Measurements from ENCODE around the gene GNG3. TPM values are rescaled to one million over a fixed set of nuclear protein-coding genes. Genes with fewer than 3 reads are reported as not detected.

Gene GNG3
- total and polyA plus RNA-seq, 2 of the 4 experiments (the other 2 are of a cell fraction), result not detected

DNA sequence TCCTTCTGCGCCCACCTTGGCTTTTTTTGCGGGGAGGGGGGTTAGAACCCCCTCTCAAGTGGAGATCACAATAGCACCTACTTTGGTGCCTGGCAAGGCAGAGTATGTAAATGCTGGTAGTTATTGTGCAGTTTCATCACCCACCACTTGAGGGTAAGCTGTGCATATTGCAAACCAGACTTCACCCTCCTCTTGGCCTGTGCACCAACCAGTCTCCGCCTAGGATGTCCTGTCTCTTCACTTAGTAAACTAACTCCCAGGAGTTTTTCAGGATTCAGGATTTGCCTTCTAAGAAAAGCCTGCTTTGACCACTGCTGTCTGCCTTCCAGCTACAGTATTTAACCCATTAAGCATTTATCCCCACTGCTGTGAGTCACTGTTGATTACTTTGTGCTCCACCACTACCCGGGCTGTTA lies 26.6 kb upstream of the GNG3 start:
- BruUV-seq (replicated peaks), result no TSS peak
- Histone ChIP-seq H2AK9ac (replicated peaks; ENCODE audit: low read depth, low read length, poor library complexity) (peak overlapping the region; percentile 92), H2BK20ac (ENCODE audit: low read depth, low read length) (0 out of 2 replicates have a peak overlapping the region, but pooled peaks have one; percentile 26), H3K36me3 (ENCODE audit: control insufficient read depth, insufficient read depth, low read length) (peaks cover 15% of the 10 kb centered on the region), H3K4me3 (ENCODE audit: insufficient read depth, low read depth, low read length) (no peak overlapping the region), H3K27me3 (ENCODE audit: control insufficient read depth, insufficient read depth, low read length) (no peaks in the 10 kb centered on the region), H3K4me2 (ENCODE audit: low read depth, low read length) (no peak overlapping the region), H4K8ac (ENCODE audit: low read depth in 2 of 2, low read length in 2 of 2) (peak overlapping the region in 1 of 2 experiments; percentile 54; a peak in 2 of 4 replicates), H3K23ac (ENCODE audit: low read depth, low read length) (no peak overlapping the region), H3K27ac (ENCODE audit: insufficient read depth, low read length) (peak overlapping the region; percentile 12; the same call in 1 of the 2 replicates), H3K9me3 (ENCODE audit: control insufficient read depth, insufficient read depth, low read length) (no peaks in the 10 kb centered on the region), H3K18ac (ENCODE audit: low read depth, low read length) (no peak overlapping the region), H2BK15ac (ENCODE audit: low read depth, low read length) (no peak overlapping the region), H3K4me1 (ENCODE audit: control insufficient read depth, insufficient read depth, low read length) (peaks cover 8% of the 10 kb centered on the region), H2AK5ac (ENCODE audit: low read depth, low read length) (no peak overlapping the region), H2BK5ac (ENCODE audit: low read depth, low read length, poor library complexity, severe bottlenecking) (peak overlapping the region; percentile 40), H3K4ac (ENCODE audit: low read depth, low read length) (peak overlapping the region; percentile 31; the same call in 1 of the 2 replicates), H3K79me1 (ENCODE audit: low read depth in 1 of 2, low read length in 2 of 2) (peaks cover 5 to 23% of the 10 kb centered on the region in 2 experiments; a peak in 3 of 4 replicates), H4K91ac (ENCODE audit: insufficient read depth, low read depth, low read length) (peak overlapping the region; percentile 66), H2AFZ (replicated peaks; ENCODE audit: low read length, poor library complexity) (peak overlapping the region; percentile 87), H3K14ac (replicated peaks; ENCODE audit: low read depth, low read length) (no peak overlapping the region), H3K56ac (ENCODE audit: extremely low read depth, insufficient read depth, low read length) (no peak overlapping the region), H2BK120ac (ENCODE audit: low read depth, low read length) (peak overlapping the region; percentile 20; the same call in 1 of the 2 replicates), H4K5ac (ENCODE audit: low read depth, low read length) (peak overlapping the region; percentile 59; the same call in 1 of the 2 replicates), H3K9ac (ENCODE audit: low read depth, low read length) (no peak overlapping the region), H4K20me1 (ENCODE audit: insufficient read depth, low read length) (no peaks in the 10 kb centered on the region), H3K9me1 (ENCODE audit: insufficient read depth, low read length) (peaks cover 4% of the 10 kb centered on the region; the same call in 1 of the 2 replicates)
- in situ Hi-C loops (cut with MboI; ENCODE audit: low sequenced_read_pairs), result no loop called here
- intact Hi-C loops (cut with micrococcal nuclease), result loop anchor here (2.0 kb wide), 1 partner anchor 14 kb away; no protein-coding TSS in a partner anchor
- WGBS, 2 experiments (ENCODE audit: extremely low coverage in 2 of 2, insufficient read length in 1 of 2), result no CpG with 5 or more reads among the region's 4 CpGs
- ATAC-seq (ENCODE audit: low read depth) (peak; percentile 93), DNase-seq (peak; percentile 87)
- dilution Hi-C loops (cut with HindIII; ENCODE audit: low sequenced_read_pairs, unreplicated experiment), result no loop called here
- CTCF ChIA-PET, result interaction anchor here (0.7 to 2.0 kb wide), 7 partner anchors 9 to 286 kb away, joined by 3 to 11 read pairs (median 5); partner anchors contain the start of gene LRRN4CL
- POLR2A ChIA-PET (ENCODE audit: unreplicated experiment), result interaction anchor here (0.8 to 1.6 kb wide), 6 partner anchors 8 to 28 kb away, joined by 3 to 10 read pairs (median 4); partner anchors contain the start of genes C11orf98, CSKMT, INTS5 and LBHD1
- TF ChIP-seq POLR2A (IDR thresholded peaks at IDR 0.05; ENCODE audit: low read depth, low read length), result no peak
- TF ChIP-seq RFX5 (IDR thresholded peaks at IDR 0.05; ENCODE audit: low read depth, low read length), result no peak
- no peak for TF ChIP-seq MAZ (IDR thresholded peaks at IDR 0.05; ENCODE audit: borderline replicate concordance, low read depth, low read length)
- TF ChIP-seq, protein P1, sequence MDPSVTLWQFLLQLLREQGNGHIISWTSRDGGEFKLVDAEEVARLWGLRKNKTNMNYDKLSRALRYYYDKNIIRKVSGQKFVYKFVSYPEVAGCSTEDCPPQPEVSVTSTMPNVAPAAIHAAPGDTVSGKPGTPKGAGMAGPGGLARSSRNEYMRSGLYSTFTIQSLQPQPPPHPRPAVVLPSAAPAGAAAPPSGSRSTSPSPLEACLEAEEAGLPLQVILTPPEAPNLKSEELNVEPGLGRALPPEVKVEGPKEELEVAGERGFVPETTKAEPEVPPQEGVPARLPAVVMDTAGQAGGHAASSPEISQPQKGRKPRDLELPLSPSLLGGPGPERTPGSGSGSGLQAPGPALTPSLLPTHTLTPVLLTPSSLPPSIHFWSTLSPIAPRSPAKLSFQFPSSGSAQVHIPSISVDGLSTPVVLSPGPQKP (IDR thresholded peaks at IDR 0.05; ENCODE audit: borderline replicate concordance, low read depth, low read length), result no peak
- TF ChIP-seq, protein P2, sequence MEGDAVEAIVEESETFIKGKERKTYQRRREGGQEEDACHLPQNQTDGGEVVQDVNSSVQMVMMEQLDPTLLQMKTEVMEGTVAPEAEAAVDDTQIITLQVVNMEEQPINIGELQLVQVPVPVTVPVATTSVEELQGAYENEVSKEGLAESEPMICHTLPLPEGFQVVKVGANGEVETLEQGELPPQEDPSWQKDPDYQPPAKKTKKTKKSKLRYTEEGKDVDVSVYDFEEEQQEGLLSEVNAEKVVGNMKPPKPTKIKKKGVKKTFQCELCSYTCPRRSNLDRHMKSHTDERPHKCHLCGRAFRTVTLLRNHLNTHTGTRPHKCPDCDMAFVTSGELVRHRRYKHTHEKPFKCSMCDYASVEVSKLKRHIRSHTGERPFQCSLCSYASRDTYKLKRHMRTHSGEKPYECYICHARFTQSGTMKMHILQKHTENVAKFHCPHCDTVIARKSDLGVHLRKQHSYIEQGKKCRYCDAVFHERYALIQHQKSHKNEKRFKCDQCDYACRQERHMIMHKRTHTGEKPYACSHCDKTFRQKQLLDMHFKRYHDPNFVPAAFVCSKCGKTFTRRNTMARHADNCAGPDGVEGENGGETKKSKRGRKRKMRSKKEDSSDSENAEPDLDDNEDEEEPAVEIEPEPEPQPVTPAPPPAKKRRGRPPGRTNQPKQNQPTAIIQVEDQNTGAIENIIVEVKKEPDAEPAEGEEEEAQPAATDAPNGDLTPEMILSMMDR (conservative IDR thresholded peaks at IDR 0.05; ENCODE audit: low read depth, low read length), result peak; percentile 65
- TF ChIP-seq RAD21 (IDR thresholded peaks at IDR 0.05; ENCODE audit: low read length), result peak; percentile 61
- TF ChIP-seq MXI1 (IDR thresholded peaks at IDR 0.05; ENCODE audit: borderline replicate concordance, low read depth, low read length), result no peak
- no peak for TF ChIP-seq RCOR1 (IDR thresholded peaks at IDR 0.05; ENCODE audit: insufficient replicate concordance, low read length)
- TF ChIP-seq SMC3 (IDR thresholded peaks at IDR 0.05; ENCODE audit: low read depth, low read length), result peak; percentile 43
- TF ChIP-seq, protein P3, sequence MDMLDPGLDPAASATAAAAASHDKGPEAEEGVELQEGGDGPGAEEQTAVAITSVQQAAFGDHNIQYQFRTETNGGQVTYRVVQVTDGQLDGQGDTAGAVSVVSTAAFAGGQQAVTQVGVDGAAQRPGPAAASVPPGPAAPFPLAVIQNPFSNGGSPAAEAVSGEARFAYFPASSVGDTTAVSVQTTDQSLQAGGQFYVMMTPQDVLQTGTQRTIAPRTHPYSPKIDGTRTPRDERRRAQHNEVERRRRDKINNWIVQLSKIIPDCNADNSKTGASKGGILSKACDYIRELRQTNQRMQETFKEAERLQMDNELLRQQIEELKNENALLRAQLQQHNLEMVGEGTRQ (IDR thresholded peaks at IDR 0.05; ENCODE audit: low read depth, low read length), result no peak
- TF ChIP-seq NFE2L2 (IDR thresholded peaks at IDR 0.05; ENCODE audit: low read depth, low read length), result no peak
- peak; percentile 54; the same call in 1 of the 2 replicates for TF ChIP-seq CEBPB (IDR thresholded peaks at IDR 0.05; ENCODE audit: low read depth, low read length)

Data from IMR-90 (cell line).